Measurements from ENCODE around the gene SLC22A1. TPM values are rescaled to one million over a fixed set of nuclear protein-coding genes. Genes with fewer than 3 reads are reported as not detected.

The SLC22A1 gene
- total RNA-seq, 1 experiment from 2014 or later, result 1.2 TPM

GRCh38 chr6:160101277-160102205 lies 20.1 kb upstream of the SLC22A1 start (continued):
- TF ChIP-seq NFATC4 (CRISPR knock-in tag; IDR thresholded peaks at IDR 0.05) (no peak), ARID4B (CRISPR knock-in tag; IDR thresholded peaks at IDR 0.05; ENCODE audit: borderline replicate concordance) (no peak), CDX4 (CRISPR knock-in tag; IDR thresholded peaks at IDR 0.05; ENCODE audit: borderline replicate concordance) (no peak)

GRCh38 chr6:160102399-160102798 lies 19.2 kb upstream of the SLC22A1 start:
- peak overlapping the region; percentile 29 for H3K27ac Mint-ChIP-seq
- ATAC-seq, result no peak

More at GRCh38 chr6:160102399-160102798, 19.2 kb upstream of the SLC22A1 start:
- TF ChIP-seq GRHL2 (CRISPR knock-in tag; IDR thresholded peaks at IDR 0.05; ENCODE audit: insufficient replicate concordance, severe bottlenecking) (no peak), PRRX2 (CRISPR knock-in tag; IDR thresholded peaks at IDR 0.05) (no peak), TCF7 (CRISPR knock-in tag; IDR thresholded peaks at IDR 0.05; ENCODE audit: low read depth) (no peak), TEAD1 (CRISPR knock-in tag; IDR thresholded peaks at IDR 0.05) (no peak), NFATC4 (CRISPR knock-in tag; IDR thresholded peaks at IDR 0.05) (no peak), ETV6 (CRISPR knock-in tag; IDR thresholded peaks at IDR 0.05) (no peak), OVOL2 (CRISPR knock-in tag; IDR thresholded peaks at IDR 0.05; ENCODE audit: borderline replicate concordance) (no peak), PRDM15 (CRISPR knock-in tag; IDR thresholded peaks at IDR 0.05) (no peak), ATF1 (CRISPR knock-in tag; IDR thresholded peaks at IDR 0.05) (no peak), SMAD3 (CRISPR knock-in tag; IDR thresholded peaks at IDR 0.05; ENCODE audit: borderline replicate concordance) (no peak), SOX15 (CRISPR knock-in tag; IDR thresholded peaks at IDR 0.05) (no peak), E2F5 (CRISPR knock-in tag; IDR thresholded peaks at IDR 0.05) (no peak), MAX (CRISPR knock-in tag; IDR thresholded peaks at IDR 0.05) (no peak), JUN (CRISPR knock-in tag; IDR thresholded peaks at IDR 0.05) (no peak), IRF2 (CRISPR knock-in tag; IDR thresholded peaks at IDR 0.05; ENCODE audit: borderline replicate concordance, low read depth) (no peak), AFF4 (CRISPR knock-in tag; IDR thresholded peaks at IDR 0.05; ENCODE audit: borderline replicate concordance) (no peak), NFE2L1 (CRISPR knock-in tag; IDR thresholded peaks at IDR 0.05) (no peak)
- Mint-ChIP-seq H3K9me3 (no peaks in the 10 kb centered on the region), H3K4me3 (no peak overlapping the region), H3K36me3 (peaks cover 48% of the 10 kb centered on the region), H3K27me3 (ENCODE audit: low read depth) (no peaks in the 10 kb centered on the region), H3K4me1 (no peaks in the 10 kb centered on the region)
- ChIA-PET POLR2A (no interaction called here), CTCF (interaction anchor here (1.6 kb wide), 3 partner anchors 14 to 354 kb away, joined by 4 to 8 read pairs (median 4); no protein-coding TSS in a partner anchor)
- no peak for DNase-seq (ENCODE audit: low spot score)
